Breast epithelium (tissue), 4 donors: ENCODE measurements around the gene ATRNL1. TPM values are rescaled to one million over a fixed set of nuclear protein-coding genes. Genes with fewer than 3 reads are reported as not detected.

ENCODE experiments used
- DNase-seq, 2 donors: peaks; one replicate each; pipeline ENCODE4 v3.0.0-alpha.2; 2019; ENCODE audit warnings: low spot score in 2 of 2
- H3K27ac ChIP-seq, 2 donors: fragments of 200-600 bp; sonication (generic) in 1 of 2; one replicate each; pipeline ENCODE4 v1.5.1; 2016 to 2019; ENCODE audit warnings: mild to moderate bottlenecking in 1 of 2
- H3K27me3 ChIP-seq, 2 donors: fragments of 200-600 bp; sonication (generic) in 1 of 2; one replicate each; pipeline versions ENCODE4 v1.5.1 to v1.6.0; 2017 to 2019; ENCODE audit warnings: control low read depth in 1 of 2, mild to moderate bottlenecking in 1 of 2
- H3K36me3 ChIP-seq: fragments of 200-600 bp; one replicate; pipeline ENCODE4 v1.5.1; 2019
- H3K4me1 ChIP-seq, 2 donors: fragments of 200-600 bp; sonication (generic); one replicate each; pipeline ENCODE4 v1.5.1; 2016 to 2019; ENCODE audit warnings: control low read depth in 1 of 2
- H3K4me3 ChIP-seq, 3 donors: fragments of 200-600 bp; sonication (generic); 1 replicate in 2 of 3; 2 replicates in 1 of 3; pipeline ENCODE4 v1.5.1; 2016 to 2019; ENCODE audit warnings: mild to moderate bottlenecking in 3 of 3, moderate library complexity in 2 of 3
- H3K9me3 ChIP-seq, 2 donors: fragments of 200-600 bp; sonication (generic) in 1 of 2; one replicate each; pipeline ENCODE4 v1.5.1; 2016 to 2019; ENCODE audit warnings: control low read depth in 1 of 2
- POLR2A ChIP-seq: fragments of 450-650 bp; IDR thresholded peaks from one replicate; pipeline ENCODE4 v1.6.1; 2016; ENCODE audit warnings: antibody characterized with exemption, mild to moderate bottlenecking, moderate library complexity
- POLR2AphosphoS5 ChIP-seq, 3 donors: sonication (generic); formaldehyde crosslinking; IDR thresholded peaks; one replicate each; pipeline ENCODE4 v1.6.1; 2017; ENCODE audit warnings: antibody characterized with exemption in 3 of 3
- intact Hi-C: fragments of 100-400 bp; cut with DNase I; formaldehyde crosslinking; loops from one replicate; pipeline ENCODE4 v1.15.1; 2023; ENCODE audit warnings: low total_unique reads
- total RNA-seq, 3 donors: library from RNA; depleted of rRNA; stranded (reverse); fragments of >200 nt; gene quantifications; one replicate each; pipeline ENCODE4 v1.1.0, GENCODE V29; 2016
- TF ChIP-seq, protein P1 (sequence below), 3 donors: fragments of 450-650 bp; IDR thresholded peaks; one replicate each; pipeline ENCODE4 v1.5.1; 2016 to 2017; ENCODE audit warnings: antibody characterized with exemption in 3 of 3, mild to moderate bottlenecking in 3 of 3, moderate library complexity in 3 of 3

The ATRNL1 gene
- total RNA-seq, 3 donors from 2014 or later: 0.16 to 11.4 (median 2.9) TPM

DNA sequence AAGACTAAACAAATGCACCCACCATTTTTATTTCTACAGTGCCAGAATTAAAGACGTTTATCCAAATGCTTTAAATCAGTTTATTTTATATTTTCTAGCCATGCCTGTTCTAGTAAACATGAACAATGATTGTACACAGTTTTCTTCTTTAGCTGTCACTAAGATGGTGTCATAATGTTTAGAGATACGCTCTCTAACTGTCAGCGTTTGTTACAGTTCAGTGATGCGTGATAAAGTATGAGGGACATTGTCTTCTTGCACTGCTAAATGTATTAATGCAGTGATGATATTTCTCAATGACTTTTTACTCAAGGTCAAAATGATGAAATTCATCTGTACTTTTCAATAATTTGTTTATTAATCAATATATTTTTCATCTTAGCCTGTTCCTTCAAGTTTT lies 513.6 kb downstream of the ATRNL1 start:
- no peak overlapping the region for H3K4me3 ChIP-seq
- intact Hi-C loops: no loop called here
- no peaks in the 10 kb centered on the region for H3K9me3 ChIP-seq
- H3K4me1 ChIP-seq: no peaks in the 10 kb centered on the region
- no peaks in the 10 kb centered on the region for H3K36me3 ChIP-seq
- TF ChIP-seq POLR2AphosphoS5 (IDR thresholded peaks at IDR 0.05) (no peak), POLR2A (no peak)
- TF ChIP-seq, protein P1, sequence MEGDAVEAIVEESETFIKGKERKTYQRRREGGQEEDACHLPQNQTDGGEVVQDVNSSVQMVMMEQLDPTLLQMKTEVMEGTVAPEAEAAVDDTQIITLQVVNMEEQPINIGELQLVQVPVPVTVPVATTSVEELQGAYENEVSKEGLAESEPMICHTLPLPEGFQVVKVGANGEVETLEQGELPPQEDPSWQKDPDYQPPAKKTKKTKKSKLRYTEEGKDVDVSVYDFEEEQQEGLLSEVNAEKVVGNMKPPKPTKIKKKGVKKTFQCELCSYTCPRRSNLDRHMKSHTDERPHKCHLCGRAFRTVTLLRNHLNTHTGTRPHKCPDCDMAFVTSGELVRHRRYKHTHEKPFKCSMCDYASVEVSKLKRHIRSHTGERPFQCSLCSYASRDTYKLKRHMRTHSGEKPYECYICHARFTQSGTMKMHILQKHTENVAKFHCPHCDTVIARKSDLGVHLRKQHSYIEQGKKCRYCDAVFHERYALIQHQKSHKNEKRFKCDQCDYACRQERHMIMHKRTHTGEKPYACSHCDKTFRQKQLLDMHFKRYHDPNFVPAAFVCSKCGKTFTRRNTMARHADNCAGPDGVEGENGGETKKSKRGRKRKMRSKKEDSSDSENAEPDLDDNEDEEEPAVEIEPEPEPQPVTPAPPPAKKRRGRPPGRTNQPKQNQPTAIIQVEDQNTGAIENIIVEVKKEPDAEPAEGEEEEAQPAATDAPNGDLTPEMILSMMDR (IDR thresholded peaks at IDR 0.05): no peak
- no peaks in the 10 kb centered on the region for H3K27me3 ChIP-seq
- DNase-seq: no peak
- no peak overlapping the region for H3K27ac ChIP-seq

DNA sequence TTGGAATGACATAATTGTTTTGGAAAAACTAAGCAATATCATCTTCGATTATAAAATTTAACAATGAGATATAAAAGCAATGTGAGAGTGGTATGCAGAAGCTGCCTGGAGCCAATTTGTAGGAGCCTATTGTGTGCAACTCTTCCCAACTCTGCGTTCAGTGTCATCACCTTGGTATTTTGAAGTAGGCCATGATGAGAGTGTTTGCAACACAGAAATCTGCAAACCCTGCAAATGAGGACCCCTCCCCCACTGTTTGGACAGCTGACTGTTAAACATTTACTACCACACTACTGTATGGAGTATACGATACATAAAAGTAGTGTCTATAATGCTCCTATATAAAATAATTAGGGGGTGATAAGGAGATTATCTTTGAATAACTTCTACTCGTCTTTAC lies 531.3 kb downstream of the ATRNL1 start:
- H3K27me3 ChIP-seq: no peaks in the 10 kb centered on the region
- TF ChIP-seq POLR2AphosphoS5 (IDR thresholded peaks at IDR 0.05) (no peak), POLR2A (no peak)
- TF ChIP-seq, protein P1 (IDR thresholded peaks at IDR 0.05): no peak
- H3K4me1 ChIP-seq: no peaks in the 10 kb centered on the region
- H3K36me3 ChIP-seq: no peaks in the 10 kb centered on the region
- no peak for DNase-seq
- intact Hi-C loops: no loop called here
- no peaks in the 10 kb centered on the region for H3K9me3 ChIP-seq
- no peak overlapping the region for H3K4me3 ChIP-seq
- H3K27ac ChIP-seq: no peak overlapping the region

DNA sequence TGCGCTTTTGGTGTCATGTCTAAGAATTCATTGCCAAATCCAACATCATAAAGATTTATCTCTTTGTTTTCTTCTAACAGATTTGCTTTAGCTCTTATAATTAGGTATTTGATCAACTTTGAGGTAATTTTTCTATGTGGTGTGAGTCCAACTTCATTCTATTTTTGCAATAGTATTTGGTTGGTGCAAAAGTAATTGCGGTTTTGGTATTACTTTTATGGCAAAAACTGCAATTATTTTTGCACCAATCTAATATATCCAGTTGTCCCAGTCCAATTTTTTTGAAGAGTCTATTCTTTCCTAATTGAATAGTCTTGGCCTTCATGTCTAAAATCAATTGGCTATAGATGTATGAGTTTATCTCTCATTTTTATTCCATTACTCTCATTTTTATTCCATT lies 535.5 kb downstream of the ATRNL1 start:
- H3K9me3 ChIP-seq: no peaks in the 10 kb centered on the region
- H3K4me3 ChIP-seq: no peak overlapping the region
- intact Hi-C loops: no loop called here
- no peak for TF ChIP-seq POLR2AphosphoS5 (IDR thresholded peaks at IDR 0.05)
- no peak for TF ChIP-seq POLR2A
- TF ChIP-seq, protein P1 (IDR thresholded peaks at IDR 0.05): no peak
- no peaks in the 10 kb centered on the region for H3K27me3 ChIP-seq
- H3K27ac ChIP-seq: no peak overlapping the region
- no peak for DNase-seq
- H3K36me3 ChIP-seq: no peaks in the 10 kb centered on the region
- H3K4me1 ChIP-seq: no peaks in the 10 kb centered on the region

DNA sequence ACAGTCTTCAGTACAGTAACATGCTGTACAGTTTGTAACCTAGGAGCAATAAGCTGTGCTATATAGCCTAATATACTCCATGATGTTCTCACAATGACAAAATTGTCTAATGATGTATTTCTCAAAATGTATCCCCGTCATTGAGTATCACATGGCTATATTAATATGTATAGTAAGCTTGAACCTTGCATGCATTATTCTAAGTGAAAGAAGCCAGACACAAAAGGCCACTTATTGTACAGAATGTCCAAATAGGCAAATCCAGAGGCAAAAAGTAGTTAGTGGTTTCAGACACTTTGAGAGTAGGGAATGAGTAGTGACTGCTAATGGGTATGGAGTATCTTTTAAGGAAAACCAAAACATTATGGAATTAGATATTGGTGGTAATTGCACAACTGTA lies 545.1 kb downstream of the ATRNL1 start:
- H3K4me1 ChIP-seq: no peaks in the 10 kb centered on the region
- no peaks in the 10 kb centered on the region for H3K9me3 ChIP-seq
- no peak for TF ChIP-seq POLR2AphosphoS5 (IDR thresholded peaks at IDR 0.05)
- TF ChIP-seq, protein P1 (IDR thresholded peaks at IDR 0.05): no peak
- no peak for TF ChIP-seq POLR2A
- no peaks in the 10 kb centered on the region for H3K36me3 ChIP-seq
- no peaks in the 10 kb centered on the region for H3K27me3 ChIP-seq
- intact Hi-C loops: loop anchor here (10.0 kb wide), 1 partner anchor 1653 kb away; no protein-coding TSS in a partner anchor
- no peak overlapping the region for H3K4me3 ChIP-seq
- no peak overlapping the region for H3K27ac ChIP-seq
- DNase-seq: no peak

DNA sequence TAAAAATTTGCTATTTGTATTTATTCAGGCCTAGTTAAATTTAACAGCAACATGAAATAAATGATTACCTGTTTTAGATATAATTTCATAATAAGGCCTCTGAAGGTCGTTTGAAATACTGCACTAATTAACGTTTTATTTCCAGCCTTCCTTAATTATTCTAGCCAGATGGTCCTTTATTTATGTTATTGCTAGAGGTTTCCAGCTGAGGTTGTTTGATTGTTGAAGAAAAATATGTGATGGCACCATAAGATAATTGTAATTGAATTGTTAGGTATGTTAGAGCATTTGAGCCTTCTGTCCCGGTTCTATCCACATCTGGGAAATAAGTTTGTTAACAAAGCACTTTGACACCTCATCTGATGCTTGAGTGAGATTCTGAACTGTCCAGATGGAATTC lies 556.1 kb downstream of the ATRNL1 start:
- H3K4me3 ChIP-seq: no peak overlapping the region
- H3K4me1 ChIP-seq: no peaks in the 10 kb centered on the region
- H3K9me3 ChIP-seq: no peaks in the 10 kb centered on the region
- DNase-seq: no peak
- H3K36me3 ChIP-seq: no peaks in the 10 kb centered on the region
- intact Hi-C loops: no loop called here
- H3K27ac ChIP-seq: no peak overlapping the region
- TF ChIP-seq POLR2AphosphoS5 (IDR thresholded peaks at IDR 0.05) (no peak), POLR2A (no peak)
- TF ChIP-seq, protein P1 (IDR thresholded peaks at IDR 0.05): no peak
- no peaks in the 10 kb centered on the region for H3K27me3 ChIP-seq
